Activated naive CD8-positive, alpha-beta T cell treated with anti-CD3 and anti-CD28 coated beads, Interleukin-2, amount 10 ng/mL, durations not matched to agents 7 days and 5 days (primary cell): ENCODE results near the gene OLFML3. TPM values are rescaled to one million over a fixed set of nuclear protein-coding genes. Genes with fewer than 3 reads are reported as not detected.
"Not testable (repeated sequence)": the region's sequence is repeated elsewhere in the genome, so short reads cannot be mapped to it uniquely, and the experiment has no call there.

Experiments
- ATAC-seq: fragments of 150-1000 bp; cut with Tn5 transposase; one replicate; pipeline ENCODE4 v1.10.0; 2021; ENCODE audit warnings: low read depth, moderate library complexity
- POLR2A ChIA-PET: fragments of 350-600 bp; sonication (Branson Sonifier 250); formaldehyde crosslinking; loops from one replicate; lab custom pipeline; 2021; ENCODE audit warnings: antibody characterized with exemption; lab: Charles Lee
- DNase-seq: peaks from one replicate; pipeline ENCODE4 v3.0.0; 2021
- H3K27ac Mint-ChIP-seq: one replicate; pipeline ENCODE4 v1.8.0; 2022; ENCODE audit warnings: mild to moderate bottlenecking, mixed read lengths
- H3K27me3 Mint-ChIP-seq: one replicate; pipeline ENCODE4 v1.8.0; 2022; ENCODE audit warnings: mild to moderate bottlenecking, moderate library complexity, mixed read lengths
- H3K36me3 Mint-ChIP-seq: one replicate; pipeline ENCODE4 v1.8.0; 2021; ENCODE audit warnings: mild to moderate bottlenecking, mixed read lengths
- H3K4me1 Mint-ChIP-seq: one replicate; pipeline ENCODE4 v1.8.0; 2021; ENCODE audit warnings: mixed read lengths
- H3K4me3 Mint-ChIP-seq: one replicate; pipeline ENCODE4 v1.8.0; 2022; ENCODE audit warnings: mild to moderate bottlenecking, moderate library complexity, mixed read lengths
- H3K9me3 Mint-ChIP-seq: one replicate; pipeline ENCODE4 v1.8.0; 2021; ENCODE audit warnings: mixed read lengths
- total RNA-seq, 2 experiments: library from RNA; stranded (reverse); gene quantifications; one replicate each; pipeline ENCODE4 v1.2.3, GENCODE V29; 2021

OLFML3 gene
- total RNA-seq, 2 experiments from 2014 or later = 0.45 to 0.64 TPM

GRCh38 chr1:114006825-114007224 lies 27.6 kb downstream of the OLFML3 start:
- H3K4me1 Mint-ChIP-seq, POLR2A ChIA-PET, H3K4me3 Mint-ChIP-seq, H3K9me3 Mint-ChIP-seq, DNase-seq, H3K27ac Mint-ChIP-seq, H3K36me3 Mint-ChIP-seq, ATAC-seq: not testable (repeated sequence)
- peaks cover 12% of the 10 kb centered on the region for H3K27me3 Mint-ChIP-seq

- POLR2A ChIA-PET = no interaction called here
- Mint-ChIP-seq H3K27ac (no peak overlapping the region), H3K36me3 (no peaks in the 10 kb centered on the region), H3K27me3 (peaks cover 13% of the 10 kb centered on the region), H3K4me3 (no peak overlapping the region), H3K4me1 (peaks cover 1% of the 10 kb centered on the region), H3K9me3 (peaks cover 2% of the 10 kb centered on the region)
- DNase-seq (no peak), ATAC-seq (no peak)
These were observed 29.2 kb downstream of the OLFML3 start for GRCh38 chr1:114008480-114008941.

- Mint-ChIP-seq H3K4me3 (no peak overlapping the region), H3K36me3 (no peaks in the 10 kb centered on the region), H3K9me3 (peaks cover 2% of the 10 kb centered on the region), H3K27me3 (peaks cover 13% of the 10 kb centered on the region), H3K27ac (no peak overlapping the region), H3K4me1 (no peaks in the 10 kb centered on the region)
- POLR2A ChIA-PET = no interaction called here
- DNase-seq (no peak), ATAC-seq (no peak)
These were observed 29.7 kb downstream of the OLFML3 start for GRCh38 chr1:114008993-114009392.

- H3K9me3 Mint-ChIP-seq = peaks cover 2% of the 10 kb centered on the region
- H3K27ac Mint-ChIP-seq = no peak overlapping the region
- no peak for ATAC-seq
- H3K4me1 Mint-ChIP-seq = no peaks in the 10 kb centered on the region
- no peak overlapping the region for H3K4me3 Mint-ChIP-seq
- no peaks in the 10 kb centered on the region for H3K36me3 Mint-ChIP-seq
- POLR2A ChIA-PET = no interaction called here
- peaks cover 13% of the 10 kb centered on the region for H3K27me3 Mint-ChIP-seq
- DNase-seq = no peak
These were observed 30.1 kb downstream of the OLFML3 start for GRCh38 chr1:114009393-114009792.

GRCh38 chr1:114010433-114011184 lies 31.3 kb downstream of the OLFML3 start:
- H3K4me3 Mint-ChIP-seq = no peak overlapping the region
- H3K4me1 Mint-ChIP-seq = no peaks in the 10 kb centered on the region
- H3K27me3 Mint-ChIP-seq = peaks cover 13% of the 10 kb centered on the region
- DNase-seq = no peak
- no peak for ATAC-seq
- no peaks in the 10 kb centered on the region for H3K9me3 Mint-ChIP-seq
- POLR2A ChIA-PET = interaction anchor here (0.7 kb wide), 1 partner anchor 63 kb away, joined by 3 read pairs; no protein-coding TSS in a partner anchor
- no peaks in the 10 kb centered on the region for H3K36me3 Mint-ChIP-seq
- H3K27ac Mint-ChIP-seq = no peak overlapping the region

- H3K27ac Mint-ChIP-seq = no peak overlapping the region
- peaks cover 14% of the 10 kb centered on the region for H3K27me3 Mint-ChIP-seq
- ATAC-seq = no peak
- H3K4me1 Mint-ChIP-seq = no peaks in the 10 kb centered on the region
- no peak overlapping the region for H3K4me3 Mint-ChIP-seq
- H3K9me3 Mint-ChIP-seq = no peaks in the 10 kb centered on the region
- no peaks in the 10 kb centered on the region for H3K36me3 Mint-ChIP-seq
- no peak for DNase-seq
- POLR2A ChIA-PET = no interaction called here
These were observed 32.5 kb downstream of the OLFML3 start for GRCh38 chr1:114011796-114012195.

GRCh38 chr1:114015075-114015474 lies 35.8 kb downstream of the OLFML3 start:
- Mint-ChIP-seq H3K36me3 (no peaks in the 10 kb centered on the region), H3K4me3 (no peak overlapping the region)

GRCh38 chr1:114019724-114020123 lies 40.5 kb downstream of the OLFML3 start:
- H3K36me3 Mint-ChIP-seq, H3K9me3 Mint-ChIP-seq, DNase-seq, POLR2A ChIA-PET, H3K4me3 Mint-ChIP-seq, H3K4me1 Mint-ChIP-seq, H3K27ac Mint-ChIP-seq, ATAC-seq, H3K27me3 Mint-ChIP-seq: not testable (repeated sequence)

More at GRCh38 chr1:114015075-114015474, 35.8 kb downstream of the OLFML3 start:
- no peak overlapping the region for H3K27ac Mint-ChIP-seq
- DNase-seq = no peak
- POLR2A ChIA-PET = no interaction called here
- H3K4me1 Mint-ChIP-seq = no peaks in the 10 kb centered on the region
- H3K9me3 Mint-ChIP-seq = peaks cover 2% of the 10 kb centered on the region
- H3K27me3 Mint-ChIP-seq = peaks cover 9% of the 10 kb centered on the region
- ATAC-seq = no peak

- H3K27me3 Mint-ChIP-seq = peaks cover 1% of the 10 kb centered on the region
- no peak overlapping the region for H3K27ac Mint-ChIP-seq
- no peaks in the 10 kb centered on the region for H3K36me3 Mint-ChIP-seq
- ATAC-seq = no peak
- peaks cover 2% of the 10 kb centered on the region for H3K9me3 Mint-ChIP-seq
- POLR2A ChIA-PET = no interaction called here
- no peaks in the 10 kb centered on the region for H3K4me1 Mint-ChIP-seq
- DNase-seq = no peak
- H3K4me3 Mint-ChIP-seq = no peak overlapping the region
These were observed 42.4 kb downstream of the OLFML3 start for GRCh38 chr1:114021665-114022099.

- no peaks in the 10 kb centered on the region for H3K36me3 Mint-ChIP-seq
- POLR2A ChIA-PET = no interaction called here
- H3K9me3 Mint-ChIP-seq = peaks cover 3% of the 10 kb centered on the region
- DNase-seq (no peak), ATAC-seq (no peak)
- H3K27me3 Mint-ChIP-seq = no peaks in the 10 kb centered on the region
- H3K4me3 Mint-ChIP-seq = no peak overlapping the region
- no peaks in the 10 kb centered on the region for H3K4me1 Mint-ChIP-seq
- H3K27ac Mint-ChIP-seq = no peak overlapping the region
These were observed 43.6 kb downstream of the OLFML3 start for GRCh38 chr1:114022877-114023276.

- H3K4me3 Mint-ChIP-seq = no peak overlapping the region
- ATAC-seq (no peak), DNase-seq (no peak)
- H3K4me1 Mint-ChIP-seq = no peaks in the 10 kb centered on the region
- no peaks in the 10 kb centered on the region for H3K27me3 Mint-ChIP-seq
- POLR2A ChIA-PET = no interaction called here
- no peak overlapping the region for H3K27ac Mint-ChIP-seq
- peaks cover 3% of the 10 kb centered on the region for H3K9me3 Mint-ChIP-seq
- no peaks in the 10 kb centered on the region for H3K36me3 Mint-ChIP-seq
These were observed 44.1 kb downstream of the OLFML3 start for GRCh38 chr1:114023377-114023776.

- Mint-ChIP-seq H3K36me3 (no peaks in the 10 kb centered on the region), H3K27ac (no peak overlapping the region), H3K4me1 (no peaks in the 10 kb centered on the region), H3K9me3 (peaks cover 3% of the 10 kb centered on the region), H3K27me3 (no peaks in the 10 kb centered on the region), H3K4me3 (no peak overlapping the region)
- DNase-seq (no peak), ATAC-seq (no peak)
- POLR2A ChIA-PET = no interaction called here
These were observed 44.8 kb downstream of the OLFML3 start for GRCh38 chr1:114024049-114024448.

- Mint-ChIP-seq H3K9me3 (peaks cover 1% of the 10 kb centered on the region), H3K36me3 (no peaks in the 10 kb centered on the region), H3K27me3 (no peaks in the 10 kb centered on the region), H3K27ac (no peak overlapping the region), H3K4me3 (no peak overlapping the region), H3K4me1 (no peaks in the 10 kb centered on the region)
- ATAC-seq (no peak), DNase-seq (no peak)
- POLR2A ChIA-PET = no interaction called here
These were observed 46.5 kb downstream of the OLFML3 start for GRCh38 chr1:114025609-114026401.

- H3K4me3 Mint-ChIP-seq = no peak overlapping the region
These were observed 47.5 kb downstream of the OLFML3 start for GRCh38 chr1:114026797-114027196.

More at GRCh38 chr1:114026797-114027196, 47.5 kb downstream of the OLFML3 start:
- no peak for ATAC-seq
- peaks cover 1% of the 10 kb centered on the region for H3K9me3 Mint-ChIP-seq
- H3K27me3 Mint-ChIP-seq = no peaks in the 10 kb centered on the region
- H3K4me1 Mint-ChIP-seq = no peaks in the 10 kb centered on the region
- DNase-seq = no peak
- H3K27ac Mint-ChIP-seq = no peak overlapping the region
- no peaks in the 10 kb centered on the region for H3K36me3 Mint-ChIP-seq
- POLR2A ChIA-PET = no interaction called here
